ENCODE results near the gene COL2A1. TPM values are rescaled to one million over a fixed set of nuclear protein-coding genes. Genes with fewer than 3 reads are reported as not detected.

Gene COL2A1
- total RNA-seq, 1 experiment from 2014 or later = 0.12 TPM

GRCh38 chr12:48043771-48044170 lies 39.5 kb upstream of the COL2A1 start:
- Mint-ChIP-seq H3K36me3 (ENCODE audit: insufficient read depth, unreplicated experiment) (peaks cover 49% of the 10 kb centered on the region), H3K4me1 (ENCODE audit: insufficient read depth, unreplicated experiment) (no peaks in the 10 kb centered on the region), H3K9me3 (ENCODE audit: unreplicated experiment) (no peaks in the 10 kb centered on the region), H3K27ac (ENCODE audit: low read depth, unreplicated experiment) (no peak overlapping the region), H3K27me3 (ENCODE audit: insufficient read depth, unreplicated experiment) (no peaks in the 10 kb centered on the region), H3K4me3 (ENCODE audit: unreplicated experiment) (no peak overlapping the region)
- ChIA-PET POLR2A (interaction anchor here (0.7 kb wide), 1 partner anchor 154 kb away, joined by 3 read pairs; no protein-coding TSS in a partner anchor), CTCF (interaction anchor here (0.6 kb wide), 1 partner anchor 10 kb away, joined by 3 read pairs; no protein-coding TSS in a partner anchor)
- no peak for DNase-seq (ENCODE audit: unreplicated experiment)
- TF ChIP-seq CTCF (IDR thresholded peaks at IDR 0.05; ENCODE audit: unreplicated experiment) = no peak
- no TSS peak for BruUV-seq (replicated peaks)
- intact Hi-C loops (cut with micrococcal nuclease) = no loop called here

GRCh38 chr12:48041591-48042423 lies 37.5 kb upstream of the COL2A1 start:
- BruUV-seq (replicated peaks) = no TSS peak
- H3K27me3 Mint-ChIP-seq (ENCODE audit: insufficient read depth, unreplicated experiment) = no peaks in the 10 kb centered on the region
- H3K27ac Mint-ChIP-seq (ENCODE audit: low read depth, unreplicated experiment) = no peak overlapping the region
- intact Hi-C loops (cut with micrococcal nuclease) = no loop called here
- H3K9me3 Mint-ChIP-seq (ENCODE audit: unreplicated experiment) = no peaks in the 10 kb centered on the region
- TF ChIP-seq CTCF (IDR thresholded peaks at IDR 0.05; ENCODE audit: unreplicated experiment) = no peak
- no peak for DNase-seq (ENCODE audit: unreplicated experiment)
- ChIA-PET POLR2A (no interaction called here), CTCF (interaction anchor here (1.6 kb wide), 1 partner anchor 142 kb away, joined by 3 read pairs; no protein-coding TSS in a partner anchor)
- H3K4me1 Mint-ChIP-seq (ENCODE audit: insufficient read depth, unreplicated experiment) = no peaks in the 10 kb centered on the region
- no peak overlapping the region for H3K4me3 Mint-ChIP-seq (ENCODE audit: unreplicated experiment)
- peaks cover 37% of the 10 kb centered on the region for H3K36me3 Mint-ChIP-seq (ENCODE audit: insufficient read depth, unreplicated experiment)

- no peak for TF ChIP-seq CTCF (IDR thresholded peaks at IDR 0.05; ENCODE audit: unreplicated experiment)
- intact Hi-C loops (cut with micrococcal nuclease) = no loop called here
- Mint-ChIP-seq H3K4me1 (ENCODE audit: insufficient read depth, unreplicated experiment) (no peaks in the 10 kb centered on the region), H3K4me3 (ENCODE audit: unreplicated experiment) (no peak overlapping the region), H3K36me3 (ENCODE audit: insufficient read depth, unreplicated experiment) (peaks cover 26% of the 10 kb centered on the region), H3K9me3 (ENCODE audit: unreplicated experiment) (no peaks in the 10 kb centered on the region), H3K27ac (ENCODE audit: low read depth, unreplicated experiment) (no peak overlapping the region), H3K27me3 (ENCODE audit: insufficient read depth, unreplicated experiment) (no peaks in the 10 kb centered on the region)
- no TSS peak for BruUV-seq (replicated peaks)
- ChIA-PET CTCF (interaction anchor here (1.6 kb wide), 1 partner anchor 140 kb away, joined by 3 read pairs; no protein-coding TSS in a partner anchor), POLR2A (interaction anchor here (0.7 kb wide), 1 partner anchor 81 kb away, joined by 3 read pairs; no protein-coding TSS in a partner anchor)
- DNase-seq (ENCODE audit: unreplicated experiment) = no peak
These were observed 36.1 kb upstream of the COL2A1 start for GRCh38 chr12:48040354-48040753.

- H3K27ac Mint-ChIP-seq (ENCODE audit: low read depth, unreplicated experiment) = no peak overlapping the region
- BruUV-seq (replicated peaks) = no TSS peak
These were observed 34.9 kb upstream of the COL2A1 start for GRCh38 chr12:48039151-48039550.

More at GRCh38 chr12:48039151-48039550, 34.9 kb upstream of the COL2A1 start:
- no peak for TF ChIP-seq CTCF (IDR thresholded peaks at IDR 0.05; ENCODE audit: unreplicated experiment)
- CTCF ChIA-PET = no interaction called here
- DNase-seq (ENCODE audit: unreplicated experiment) = no peak
- Mint-ChIP-seq H3K4me3 (ENCODE audit: unreplicated experiment) (no peak overlapping the region), H3K36me3 (ENCODE audit: insufficient read depth, unreplicated experiment) (peaks cover 14% of the 10 kb centered on the region), H3K9me3 (ENCODE audit: unreplicated experiment) (no peaks in the 10 kb centered on the region), H3K27me3 (ENCODE audit: insufficient read depth, unreplicated experiment) (no peaks in the 10 kb centered on the region), H3K4me1 (ENCODE audit: insufficient read depth, unreplicated experiment) (no peaks in the 10 kb centered on the region)
- intact Hi-C loops (cut with micrococcal nuclease) = no loop called here
- POLR2A ChIA-PET = interaction anchor here (0.7 kb wide), 1 partner anchor 82 kb away, joined by 3 read pairs; no protein-coding TSS in a partner anchor

Data from MCF 10A (cell line).